PC-3 (cell line): ENCODE results near the gene PDHB.

Experiments
- EZH2 ChIP-seq: fragments of 300-600 bp; sonication (generic); IDR thresholded peaks from one replicate; pipeline ENCODE4 v1.6.1; 2017; ENCODE audit warnings: antibody characterized with exemption, mild to moderate bottlenecking, low read length; ENCODE audit not compliant: unreplicated experiment
- EZH2phosphoT487 ChIP-seq: fragments of 300-600 bp; sonication (generic); IDR thresholded peaks from 2 replicates; pipeline ENCODE4 v1.6.1; 2018; ENCODE audit warnings: mild to moderate bottlenecking, antibody characterized with exemption, low read length, borderline replicate concordance
- TF ChIP-seq, protein P1 (sequence below): fragments of 300-600 bp; sonication (generic); conservative IDR thresholded peaks from 2 replicates; pipeline ENCODE4 v1.5.1; 2017; ENCODE audit warnings: antibody characterized with exemption, low read depth, mild to moderate bottlenecking, low read length

DNA sequence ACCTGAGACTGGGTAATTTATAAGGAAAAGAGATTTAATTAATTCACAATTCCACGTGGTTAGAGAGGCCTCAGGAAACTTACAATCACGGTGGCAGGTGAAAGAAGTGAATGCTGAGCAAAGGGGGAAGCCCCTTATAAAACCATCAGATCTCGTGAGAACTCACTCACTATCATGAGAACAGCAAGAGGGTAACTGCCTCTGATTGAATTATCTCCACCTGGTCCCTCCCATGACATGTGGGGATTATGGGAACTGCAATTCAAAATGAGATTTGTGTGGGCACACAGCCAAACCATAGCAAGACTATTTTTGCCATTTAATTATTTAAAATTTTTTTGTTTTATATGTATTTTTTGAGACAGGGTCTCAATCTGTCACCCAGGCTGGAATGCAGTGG lies 31.2 kb upstream of the PDHB start:
- TF ChIP-seq, protein P1, sequence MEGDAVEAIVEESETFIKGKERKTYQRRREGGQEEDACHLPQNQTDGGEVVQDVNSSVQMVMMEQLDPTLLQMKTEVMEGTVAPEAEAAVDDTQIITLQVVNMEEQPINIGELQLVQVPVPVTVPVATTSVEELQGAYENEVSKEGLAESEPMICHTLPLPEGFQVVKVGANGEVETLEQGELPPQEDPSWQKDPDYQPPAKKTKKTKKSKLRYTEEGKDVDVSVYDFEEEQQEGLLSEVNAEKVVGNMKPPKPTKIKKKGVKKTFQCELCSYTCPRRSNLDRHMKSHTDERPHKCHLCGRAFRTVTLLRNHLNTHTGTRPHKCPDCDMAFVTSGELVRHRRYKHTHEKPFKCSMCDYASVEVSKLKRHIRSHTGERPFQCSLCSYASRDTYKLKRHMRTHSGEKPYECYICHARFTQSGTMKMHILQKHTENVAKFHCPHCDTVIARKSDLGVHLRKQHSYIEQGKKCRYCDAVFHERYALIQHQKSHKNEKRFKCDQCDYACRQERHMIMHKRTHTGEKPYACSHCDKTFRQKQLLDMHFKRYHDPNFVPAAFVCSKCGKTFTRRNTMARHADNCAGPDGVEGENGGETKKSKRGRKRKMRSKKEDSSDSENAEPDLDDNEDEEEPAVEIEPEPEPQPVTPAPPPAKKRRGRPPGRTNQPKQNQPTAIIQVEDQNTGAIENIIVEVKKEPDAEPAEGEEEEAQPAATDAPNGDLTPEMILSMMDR: no peak
- no peak for TF ChIP-seq EZH2
- TF ChIP-seq EZH2phosphoT487: no peak
